Vagina (tissue), 2 donors: ENCODE data around the gene YWHAH. TPM values are rescaled to one million over a fixed set of nuclear protein-coding genes. Genes with fewer than 3 reads are reported as not detected.
"Not testable (repeated sequence)": the region's sequence is repeated elsewhere in the genome, so short reads cannot be mapped to it uniquely, and the experiment has no call there.

Source experiments
- DNase-seq, 2 donors: peaks; one replicate each; pipeline ENCODE4 v3.0.0-alpha.2; 2017; ENCODE audit errors: extremely low spot score in 2 of 2
- H3K27ac ChIP-seq: fragments of 200-600 bp; sonication (generic); one replicate; pipeline ENCODE4 v1.5.1; 2019
- H3K27me3 ChIP-seq: fragments of 200-600 bp; sonication (generic); one replicate; pipeline ENCODE4 v1.5.1; 2019
- H3K36me3 ChIP-seq, 2 donors: fragments of 200-600 bp; sonication (generic); one replicate each; pipeline ENCODE4 v1.5.1; 2017 to 2019
- H3K4me1 ChIP-seq: fragments of 200-600 bp; sonication (generic); one replicate; pipeline ENCODE4 v1.5.1; 2019
- H3K4me3 ChIP-seq, 2 donors: fragments of 200-600 bp; sonication (generic); 1 replicate in 1 of 2; 2 replicates in 1 of 2; pipeline ENCODE4 v1.5.1; 2016 to 2019
- H3K9me3 ChIP-seq: fragments of 200-600 bp; sonication (generic); one replicate; pipeline ENCODE4 v1.5.1; 2019
- CTCF ChIP-seq, 3 experiments: fragments of 450-650 bp in 2 of 3; fragments of 200-600 bp in 1 of 3; sonication (generic) in 1 of 3; IDR thresholded peaks; one replicate each; pipeline ENCODE4 v1.5.1; 2017 to 2019; ENCODE audit warnings: antibody characterized with exemption in 3 of 3, mild to moderate bottlenecking in 2 of 3, moderate library complexity in 2 of 3
- POLR2A ChIP-seq, 2 donors: fragments of 450-650 bp; IDR thresholded peaks; one replicate each; pipeline ENCODE4 v1.6.1; 2017; ENCODE audit warnings: antibody characterized with exemption in 2 of 2, mild to moderate bottlenecking in 2 of 2, moderate library complexity in 2 of 2
- POLR2AphosphoS5 ChIP-seq, 2 donors: sonication (generic); formaldehyde crosslinking; IDR thresholded peaks; one replicate each; pipeline ENCODE4 v1.9.0; 2017; ENCODE audit warnings: antibody characterized with exemption in 2 of 2, mild to moderate bottlenecking in 2 of 2, low read depth in 1 of 2; ENCODE audit not compliant: insufficient read depth in 1 of 2
- intact Hi-C: fragments of 100-400 bp; cut with DNase I; formaldehyde crosslinking; loops from one replicate; pipeline ENCODE4 v1.15.1; 2023
- total RNA-seq: library from RNA; depleted of rRNA; stranded (reverse); fragments of >200 nt; gene quantifications from one replicate; pipeline ENCODE4 v1.2.3, GENCODE V29; 2016

YWHAH gene
- total RNA-seq, 1 donor from 2014 or later: 86.2 TPM

- TF ChIP-seq POLR2A (IDR thresholded peaks at IDR 0.05): no peak
- no peak for TF ChIP-seq CTCF (IDR thresholded peaks at IDR 0.05)
- TF ChIP-seq POLR2AphosphoS5 (IDR thresholded peaks at IDR 0.05; ENCODE audit: insufficient read depth in 1 of 2, low read depth in 1 of 2): no peak
- DNase-seq: no peak
- intact Hi-C loops: no loop called here
- Histone ChIP-seq H3K27ac (no peak overlapping the region), H3K27me3 (no peaks in the 10 kb centered on the region), H3K36me3 (no peaks in the 10 kb centered on the region), H3K4me1 (peaks cover 15% of the 10 kb centered on the region), H3K9me3 (no peaks in the 10 kb centered on the region), H3K4me3 (no peak overlapping the region)
Measured at GRCh38 chr22:31972180-31972579, 27.8 kb downstream of the YWHAH start.

- Histone ChIP-seq H3K9me3 (no peaks in the 10 kb centered on the region), H3K27me3 (no peaks in the 10 kb centered on the region), H3K4me1 (peaks cover 15% of the 10 kb centered on the region), H3K4me3 (no peak overlapping the region), H3K36me3 (no peaks in the 10 kb centered on the region), H3K27ac (no peak overlapping the region)
- DNase-seq: no peak
- intact Hi-C loops: no loop called here
- no peak for TF ChIP-seq POLR2AphosphoS5 (IDR thresholded peaks at IDR 0.05; ENCODE audit: insufficient read depth in 1 of 2, low read depth in 1 of 2)
- TF ChIP-seq CTCF (IDR thresholded peaks at IDR 0.05): no peak
- no peak for TF ChIP-seq POLR2A (IDR thresholded peaks at IDR 0.05)
Measured at GRCh38 chr22:31973739-31974138, 29.4 kb downstream of the YWHAH start.

- Histone ChIP-seq H3K36me3 (no peaks in the 10 kb centered on the region), H3K27ac (no peak overlapping the region), H3K27me3 (no peaks in the 10 kb centered on the region), H3K4me1 (no peaks in the 10 kb centered on the region), H3K9me3 (no peaks in the 10 kb centered on the region), H3K4me3 (no peak overlapping the region)
- intact Hi-C loops: no loop called here
- DNase-seq: no peak
- TF ChIP-seq CTCF (IDR thresholded peaks at IDR 0.05) (peak; percentile 46 to 55 (median 52)), POLR2AphosphoS5 (IDR thresholded peaks at IDR 0.05; ENCODE audit: insufficient read depth in 1 of 2, low read depth in 1 of 2) (no peak)
Measured at GRCh38 chr22:31977141-31977841, 33.0 kb downstream of the YWHAH start.

- Histone ChIP-seq H3K27ac (no peak overlapping the region), H3K36me3 (no peaks in the 10 kb centered on the region), H3K27me3 (no peaks in the 10 kb centered on the region), H3K4me3 (no peak overlapping the region), H3K4me1 (no peaks in the 10 kb centered on the region), H3K9me3 (no peaks in the 10 kb centered on the region)
- intact Hi-C loops: no loop called here
- TF ChIP-seq POLR2A (IDR thresholded peaks at IDR 0.05): no peak
- TF ChIP-seq CTCF (IDR thresholded peaks at IDR 0.05): no peak
- no peak for TF ChIP-seq POLR2AphosphoS5 (IDR thresholded peaks at IDR 0.05; ENCODE audit: insufficient read depth in 1 of 2, low read depth in 1 of 2)
- DNase-seq: no peak
Measured at GRCh38 chr22:31977939-31978338, 33.6 kb downstream of the YWHAH start.

- intact Hi-C loops: no loop called here
- H3K27ac ChIP-seq: no peak overlapping the region
- no peaks in the 10 kb centered on the region for H3K36me3 ChIP-seq
- H3K4me3 ChIP-seq: no peak overlapping the region
- H3K27me3 ChIP-seq: no peaks in the 10 kb centered on the region
- DNase-seq: no peak
- no peaks in the 10 kb centered on the region for H3K4me1 ChIP-seq
- H3K9me3 ChIP-seq: no peaks in the 10 kb centered on the region
- TF ChIP-seq POLR2A (IDR thresholded peaks at IDR 0.05) (no peak), CTCF (IDR thresholded peaks at IDR 0.05) (no peak), POLR2AphosphoS5 (IDR thresholded peaks at IDR 0.05; ENCODE audit: insufficient read depth in 1 of 2, low read depth in 1 of 2) (no peak)
Measured at GRCh38 chr22:31980628-31981027, 36.3 kb downstream of the YWHAH start.

GRCh38 chr22:31981976-31982375 lies 37.6 kb downstream of the YWHAH start:
- H3K27me3 ChIP-seq, DNase-seq, H3K27ac ChIP-seq, H3K36me3 ChIP-seq, H3K4me3 ChIP-seq, H3K4me1 ChIP-seq, H3K9me3 ChIP-seq, intact Hi-C loops: not testable (repeated sequence)
